HG03025 (cell line): ENCODE results near the gene IL10.
"Not testable (repeated sequence)": the region's sequence is repeated elsewhere in the genome, so short reads cannot be mapped to it uniquely, and the experiment has no call there.

Experiments used
- ATAC-seq: cut with Tn5 transposase; IDR thresholded peaks from one replicate; pipeline ENCODE4 v1.9.1; 2021; ENCODE audit warnings: mild to moderate bottlenecking, moderate library complexity; ENCODE audit not compliant: unreplicated experiment, low FRiP score

IL10 gene

GRCh38 chr1:206794294-206794908 is 22.1 kb upstream of the IL10 start:
- no peak for ATAC-seq

GRCh38 chr1:206793620-206794019 is 21.3 kb upstream of the IL10 start:
- ATAC-seq: no peak

GRCh38 chr1:206792939-206793607 is 20.8 kb upstream of the IL10 start:
- ATAC-seq: no peak

DNA sequence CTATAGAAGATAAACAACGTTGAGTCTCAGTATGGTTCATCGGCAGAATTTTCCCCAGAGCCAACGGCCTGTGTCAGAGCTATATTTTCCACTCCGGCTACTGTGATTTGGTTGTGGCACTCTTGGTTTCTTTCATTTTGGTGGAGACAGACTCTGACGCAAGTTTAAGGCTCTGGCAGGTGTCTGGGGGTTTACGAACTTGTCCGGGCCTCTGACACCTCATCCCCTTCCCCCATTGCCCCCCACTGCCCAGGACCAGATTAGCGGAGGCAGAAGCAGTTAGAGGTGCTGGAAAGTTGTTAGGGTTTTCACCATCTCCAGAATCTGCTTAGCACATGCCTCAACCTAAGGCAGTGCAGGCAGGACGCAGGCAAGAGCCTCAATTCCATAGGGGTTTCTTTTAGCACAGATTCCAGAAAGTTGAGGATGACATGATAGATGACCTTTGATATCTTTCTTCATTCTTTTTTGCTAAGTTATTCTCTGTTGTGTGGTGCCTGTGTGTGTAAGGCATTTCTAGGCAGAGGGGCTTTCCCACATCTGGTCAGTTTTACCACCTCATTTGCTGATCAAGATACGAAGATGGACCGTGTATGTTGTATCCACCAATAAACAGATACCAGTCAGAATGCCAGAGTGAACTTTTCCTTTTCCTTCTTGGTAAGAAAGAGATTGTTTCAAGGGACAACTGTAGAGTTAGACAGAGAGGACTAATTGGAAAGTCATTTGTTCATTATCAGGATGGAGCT is 18.4 kb upstream of the IL10 start:
- ATAC-seq: no peak

GRCh38 chr1:206788487-206789050 is 16.3 kb upstream of the IL10 start:
- no peak for ATAC-seq

DNA sequence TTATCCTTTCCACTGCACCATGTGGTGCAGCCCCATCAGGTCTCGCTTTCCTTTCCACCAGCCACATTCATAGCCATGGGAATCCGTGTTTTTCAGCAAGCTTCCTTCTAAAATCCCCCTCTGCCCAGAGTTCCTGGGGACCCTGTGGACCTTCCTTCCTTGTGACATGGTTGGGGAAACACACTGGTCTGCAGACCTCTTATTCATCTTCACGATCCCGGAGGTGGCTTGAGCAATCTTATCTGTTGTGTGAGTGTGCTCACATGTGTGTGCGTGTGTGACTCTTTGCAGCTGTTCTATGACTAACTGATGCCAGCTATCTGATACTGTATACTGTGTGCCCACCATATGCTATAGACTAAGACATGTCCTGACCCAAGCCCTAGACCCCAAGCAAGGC is 15.6 kb upstream of the IL10 start:
- ATAC-seq: no peak

DNA sequence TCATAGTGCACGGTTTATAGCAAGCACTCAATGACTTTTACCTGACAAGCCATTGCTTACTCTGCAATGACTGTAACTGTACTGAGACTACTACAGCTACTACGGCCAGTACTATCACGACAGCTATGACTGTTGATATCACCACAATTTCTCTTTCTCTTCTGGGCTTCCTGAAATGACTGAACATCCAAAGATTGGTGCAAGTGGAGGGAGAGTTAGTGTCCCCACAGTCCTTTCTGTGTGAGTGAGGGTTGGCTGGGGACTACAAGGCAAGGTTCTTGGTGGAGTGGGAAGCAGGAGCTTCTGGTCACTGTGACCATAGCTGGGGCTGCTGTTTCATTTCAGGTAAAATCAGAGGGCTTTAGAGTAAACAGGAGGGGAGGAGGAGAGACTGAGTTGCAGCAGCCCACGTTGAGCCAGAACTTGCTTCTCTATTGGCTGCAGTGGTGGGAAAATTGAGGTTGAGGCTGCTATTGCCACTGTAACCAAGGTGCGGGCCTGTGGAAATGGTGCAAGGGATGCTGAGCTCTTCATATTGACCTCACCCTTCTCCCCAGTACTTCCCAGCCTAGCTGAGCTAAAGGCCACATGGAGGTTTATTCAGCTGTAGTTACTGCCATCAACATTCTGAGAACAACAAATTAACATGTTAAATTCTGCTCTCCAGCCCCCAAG is 14.1 kb upstream of the IL10 start:
- ATAC-seq: no peak

DNA sequence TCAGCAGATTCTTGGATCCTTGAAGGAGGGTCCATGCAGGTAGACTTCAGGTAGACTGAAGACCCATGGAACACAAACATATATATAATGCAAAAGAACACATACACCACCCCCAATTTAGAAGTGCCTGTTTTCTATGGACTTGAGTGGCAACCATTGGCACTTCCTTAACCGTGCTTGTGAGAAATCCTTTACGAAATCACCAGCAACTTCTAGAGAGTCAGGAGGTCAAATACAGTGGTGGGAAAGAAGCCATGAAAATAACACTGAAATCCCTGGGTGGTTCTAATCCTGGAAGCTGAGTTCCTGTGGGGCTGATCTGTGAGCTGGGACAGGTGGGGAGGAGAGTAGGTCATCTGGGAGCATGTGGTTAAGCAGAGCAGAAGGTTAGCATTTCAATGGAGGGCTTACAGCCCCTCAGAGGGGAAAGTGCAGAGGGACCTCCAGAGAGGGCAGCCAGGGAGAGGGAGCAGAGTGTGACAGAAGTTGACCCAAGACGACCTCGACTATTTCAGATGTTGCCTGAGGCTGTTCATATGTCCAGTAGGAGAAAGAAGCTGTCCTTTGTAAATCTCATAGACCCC is 13.0 kb upstream of the IL10 start:
- ATAC-seq: no peak

DNA sequence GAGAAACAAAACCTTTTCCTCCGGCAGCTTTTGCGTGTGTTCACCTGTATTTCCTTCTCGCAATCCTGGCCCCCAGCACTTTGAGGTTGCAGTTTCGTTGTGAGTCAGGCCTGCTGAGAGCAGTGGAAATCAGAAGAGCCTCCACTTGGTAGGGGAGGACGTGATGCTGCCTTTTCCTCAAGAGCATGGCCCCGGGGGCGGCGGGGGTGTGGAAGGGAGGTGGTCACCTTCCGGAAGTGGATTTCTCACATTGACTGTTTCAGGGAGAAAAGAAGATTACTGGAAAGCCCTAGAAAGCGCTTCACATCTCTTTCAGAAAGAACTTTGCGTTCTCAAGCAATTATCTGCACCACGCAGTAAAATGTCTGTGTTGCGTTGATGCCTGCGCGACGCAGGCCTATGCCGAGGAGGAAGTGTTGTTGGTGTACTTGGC is 12.2 kb upstream of the IL10 start:
- ATAC-seq: peak; percentile 59

DNA sequence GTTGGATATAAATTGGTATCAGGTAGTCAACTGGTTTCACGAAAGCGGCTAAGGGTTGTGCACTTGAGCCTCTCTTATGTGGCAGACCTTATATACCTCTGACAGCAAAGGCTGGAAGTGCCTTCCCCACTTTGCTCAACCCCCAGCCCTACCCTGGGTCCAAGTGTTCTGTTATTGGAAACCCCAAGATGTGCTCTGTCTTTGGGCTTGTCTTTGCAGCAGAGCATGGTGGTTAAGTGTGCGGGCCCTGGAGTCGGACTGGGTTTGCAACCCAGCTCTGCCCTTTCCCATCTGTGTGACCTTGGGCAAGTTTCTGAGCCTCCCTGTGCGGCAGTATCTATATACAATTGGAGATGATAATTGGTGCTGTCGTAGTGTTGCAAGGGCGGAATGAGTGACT is 11.2 kb upstream of the IL10 start:
- ATAC-seq: no peak

- ATAC-seq: no peak
Measured at GRCh38 chr1:206782448-206782847, 10.2 kb upstream of the IL10 start.

DNA sequence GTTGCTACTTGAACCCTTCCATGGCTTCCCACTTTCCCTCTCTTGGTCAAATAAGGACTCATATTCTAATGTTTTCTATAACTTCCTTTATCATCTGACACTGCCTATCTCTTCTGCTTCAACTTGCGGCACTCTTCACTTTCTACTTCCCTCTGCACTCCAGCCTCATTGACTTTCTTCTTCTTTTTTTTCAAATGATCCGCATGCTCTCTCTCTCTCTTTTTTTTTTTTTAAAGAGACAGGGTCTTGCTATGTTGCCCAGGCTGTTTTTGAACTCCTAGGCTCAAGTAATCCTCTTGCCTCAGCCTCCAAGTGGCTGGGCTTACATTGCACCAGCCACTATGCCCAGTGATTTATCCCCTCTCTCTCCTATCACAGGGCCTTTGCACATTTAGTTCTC is 7.3 kb upstream of the IL10 start:
- no peak for ATAC-seq

- not testable (repeated sequence) for ATAC-seq
Measured at GRCh38 chr1:206778911-206779310, 6.6 kb upstream of the IL10 start.

DNA sequence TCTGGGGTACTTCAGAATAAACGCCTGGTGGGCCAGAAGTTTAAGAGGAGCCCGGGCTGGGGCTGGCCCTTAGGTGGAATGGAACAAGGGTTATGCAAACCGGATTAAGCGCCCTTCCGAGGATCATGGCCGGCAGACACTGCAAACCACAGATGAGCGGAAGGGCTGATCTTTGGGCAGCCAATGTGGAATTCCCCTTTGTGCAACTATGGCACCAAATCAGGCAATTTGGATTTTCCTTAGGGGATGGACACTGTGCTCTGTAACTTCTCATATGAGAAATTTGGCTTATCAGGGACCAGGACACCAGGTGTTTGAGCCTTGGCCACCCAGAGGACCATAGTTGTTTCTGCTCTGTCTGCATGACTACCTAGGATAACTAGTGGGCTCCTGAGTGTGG is 5.7 kb upstream of the IL10 start:
- ATAC-seq: no peak

GRCh38 chr1:206776229-206776628 is 3.9 kb upstream of the IL10 start:
- no peak for ATAC-seq

DNA sequence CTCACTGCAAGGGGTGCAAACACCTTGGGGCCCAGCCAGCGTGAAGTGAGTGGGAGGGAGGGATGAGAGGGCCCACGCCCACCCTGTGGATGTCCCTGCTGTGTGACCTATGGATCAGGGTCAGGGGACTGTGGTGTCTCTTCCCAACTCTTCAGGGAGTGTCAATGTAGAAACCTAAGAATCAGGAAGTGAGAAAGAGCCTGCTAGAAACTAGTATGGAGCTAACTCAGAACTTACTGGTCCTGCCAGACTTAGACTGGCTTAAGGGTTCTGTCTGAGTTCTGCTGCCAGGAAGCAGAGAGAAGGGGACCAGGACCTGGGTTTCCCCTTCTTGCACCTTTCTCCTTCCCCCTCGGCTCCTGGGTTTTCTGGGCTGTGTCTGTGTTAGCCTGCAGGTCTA is 1.8 kb upstream of the IL10 start:
- ATAC-seq: no peak

- ATAC-seq: no peak
Measured at GRCh38 chr1:206771338-206771692, 979 bp downstream of the IL10 start.

- ATAC-seq: no peak
Measured at GRCh38 chr1:206770531-206771337, 1.6 kb downstream of the IL10 start, which contains the start of gene IL19. Gene IL19 (plus strand): TSS chr1:206770773. CDS start chr1:206836663, 65,890 bp downstream.

GRCh38 chr1:206769304-206769731 is 3.0 kb downstream of the IL10 start:
- ATAC-seq: peak; percentile 71
